ENCODE data around the gene BRDT. TPM values are rescaled to one million over a fixed set of nuclear protein-coding genes. Genes with fewer than 3 reads are reported as not detected.

The BRDT gene
- total RNA-seq, 3 donors from 2014 or later (not counting 1 experiment from before 2014, with no cell fraction given), result not detected

DNA sequence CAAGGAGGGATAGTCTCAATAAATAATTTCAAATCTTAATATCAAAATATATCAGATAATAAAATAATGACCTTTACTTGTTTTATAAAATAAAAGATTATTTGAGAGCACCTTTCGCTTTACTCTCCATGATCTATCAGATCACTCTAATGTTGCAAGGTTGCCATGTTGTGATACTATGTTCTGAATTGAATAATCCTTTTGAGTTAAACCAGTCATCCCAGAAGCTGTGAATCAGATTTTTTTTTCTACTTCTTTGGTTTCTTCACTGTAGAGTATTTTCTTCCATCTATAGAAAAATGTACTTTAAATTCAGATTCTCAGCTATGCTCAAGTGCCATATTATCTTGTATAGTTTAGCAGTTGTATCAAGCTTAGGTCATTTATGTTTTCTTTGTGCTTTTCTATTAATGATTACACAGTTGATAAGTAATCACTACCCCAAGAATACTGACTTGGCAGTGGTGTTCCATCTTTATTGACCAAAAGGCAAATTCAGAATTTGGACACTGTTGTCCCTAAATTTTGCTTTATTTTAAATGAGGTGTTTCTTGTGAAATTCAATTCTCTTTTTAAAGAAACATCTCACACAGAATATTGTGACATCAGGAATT is 32.9 kb downstream of the BRDT start:
- no peaks in the 10 kb centered on the region for H3K9me3 Mint-ChIP-seq
- H3K4me1 ChIP-seq (ENCODE audit: control insufficient read depth, insufficient read depth, low read length), result no peaks in the 10 kb centered on the region
- peaks cover 6 to 23% of the 10 kb centered on the region in 2 donors for H3K27me3 Mint-ChIP-seq (ENCODE audit: low read depth in 2 of 2)
- H3K9me3 ChIP-seq (ENCODE audit: control insufficient read depth, insufficient read depth, low read length), result no peaks in the 10 kb centered on the region
- H3K36me3 Mint-ChIP-seq, result no peaks in the 10 kb centered on the region
- H3K27me3 ChIP-seq (ENCODE audit: control insufficient read depth, insufficient read depth, low read length), result peaks cover 2% of the 10 kb centered on the region
- no peak overlapping the region for H3K4me3 Mint-ChIP-seq
- no peaks in the 10 kb centered on the region for H3K36me3 ChIP-seq (ENCODE audit: control insufficient read depth, insufficient read depth, low read length)
- no peaks in the 10 kb centered on the region for H3K4me1 Mint-ChIP-seq
- no CpG with 5 or more reads among the region's 1 CpG for WGBS (ENCODE audit: insufficient coverage)
- intact Hi-C loops (cut with micrococcal nuclease), result no loop called here
- no peak overlapping the region for H3K4me3 ChIP-seq (ENCODE audit: low read length)
- ATAC-seq (no peak), DNase-seq (no peak)
- TF ChIP-seq, protein P1, sequence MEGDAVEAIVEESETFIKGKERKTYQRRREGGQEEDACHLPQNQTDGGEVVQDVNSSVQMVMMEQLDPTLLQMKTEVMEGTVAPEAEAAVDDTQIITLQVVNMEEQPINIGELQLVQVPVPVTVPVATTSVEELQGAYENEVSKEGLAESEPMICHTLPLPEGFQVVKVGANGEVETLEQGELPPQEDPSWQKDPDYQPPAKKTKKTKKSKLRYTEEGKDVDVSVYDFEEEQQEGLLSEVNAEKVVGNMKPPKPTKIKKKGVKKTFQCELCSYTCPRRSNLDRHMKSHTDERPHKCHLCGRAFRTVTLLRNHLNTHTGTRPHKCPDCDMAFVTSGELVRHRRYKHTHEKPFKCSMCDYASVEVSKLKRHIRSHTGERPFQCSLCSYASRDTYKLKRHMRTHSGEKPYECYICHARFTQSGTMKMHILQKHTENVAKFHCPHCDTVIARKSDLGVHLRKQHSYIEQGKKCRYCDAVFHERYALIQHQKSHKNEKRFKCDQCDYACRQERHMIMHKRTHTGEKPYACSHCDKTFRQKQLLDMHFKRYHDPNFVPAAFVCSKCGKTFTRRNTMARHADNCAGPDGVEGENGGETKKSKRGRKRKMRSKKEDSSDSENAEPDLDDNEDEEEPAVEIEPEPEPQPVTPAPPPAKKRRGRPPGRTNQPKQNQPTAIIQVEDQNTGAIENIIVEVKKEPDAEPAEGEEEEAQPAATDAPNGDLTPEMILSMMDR (IDR thresholded peaks at IDR 0.05), result no peak
- no peak overlapping the region for H3K27ac ChIP-seq (ENCODE audit: low read length)
- H3K27ac Mint-ChIP-seq, result no peak overlapping the region

DNA sequence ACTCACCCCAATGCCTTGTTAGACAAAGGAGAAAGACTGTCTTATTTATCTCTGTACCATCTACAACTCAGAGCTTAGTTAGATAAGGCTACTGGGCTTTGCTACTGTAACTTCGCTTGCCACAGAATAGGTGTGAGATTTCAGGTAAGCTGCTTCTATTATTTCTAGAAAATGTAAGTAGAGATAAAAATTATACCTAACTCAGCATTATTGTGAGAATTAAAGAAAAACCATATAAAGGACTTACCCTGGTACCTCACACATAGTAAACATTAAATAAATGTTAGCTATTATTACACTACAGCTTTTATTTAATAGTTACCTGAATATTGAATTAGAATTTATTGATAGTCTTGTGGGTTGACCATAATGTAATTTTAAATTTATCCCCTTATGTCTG is 44.1 kb downstream of the BRDT start:
- intact Hi-C loops (cut with micrococcal nuclease), result no loop called here
- H3K4me1 ChIP-seq (ENCODE audit: control insufficient read depth, insufficient read depth, low read length), result no peaks in the 10 kb centered on the region
- no peaks in the 10 kb centered on the region for H3K4me1 Mint-ChIP-seq
- WGBS (ENCODE audit: insufficient coverage), result no CpG with 5 or more reads among the region's 1 CpG
- no peaks in the 10 kb centered on the region for H3K9me3 Mint-ChIP-seq
- ATAC-seq (no peak), DNase-seq (no peak)
- no peaks in the 10 kb centered on the region for H3K36me3 Mint-ChIP-seq
- H3K27ac Mint-ChIP-seq, result no peak overlapping the region
- H3K4me3 Mint-ChIP-seq, result no peak overlapping the region
- H3K27me3 Mint-ChIP-seq (ENCODE audit: low read depth in 2 of 2), result peaks cover 5 to 10% of the 10 kb centered on the region in 2 donors
- no peak overlapping the region for H3K27ac ChIP-seq (ENCODE audit: low read length)
- no peaks in the 10 kb centered on the region for H3K9me3 ChIP-seq (ENCODE audit: control insufficient read depth, insufficient read depth, low read length)
- no peaks in the 10 kb centered on the region for H3K36me3 ChIP-seq (ENCODE audit: control insufficient read depth, insufficient read depth, low read length)
- TF ChIP-seq, protein P1 (IDR thresholded peaks at IDR 0.05), result no peak
- no peak overlapping the region for H3K4me3 ChIP-seq (ENCODE audit: low read length)
- no peaks in the 10 kb centered on the region for H3K27me3 ChIP-seq (ENCODE audit: control insufficient read depth, insufficient read depth, low read length)

DNA sequence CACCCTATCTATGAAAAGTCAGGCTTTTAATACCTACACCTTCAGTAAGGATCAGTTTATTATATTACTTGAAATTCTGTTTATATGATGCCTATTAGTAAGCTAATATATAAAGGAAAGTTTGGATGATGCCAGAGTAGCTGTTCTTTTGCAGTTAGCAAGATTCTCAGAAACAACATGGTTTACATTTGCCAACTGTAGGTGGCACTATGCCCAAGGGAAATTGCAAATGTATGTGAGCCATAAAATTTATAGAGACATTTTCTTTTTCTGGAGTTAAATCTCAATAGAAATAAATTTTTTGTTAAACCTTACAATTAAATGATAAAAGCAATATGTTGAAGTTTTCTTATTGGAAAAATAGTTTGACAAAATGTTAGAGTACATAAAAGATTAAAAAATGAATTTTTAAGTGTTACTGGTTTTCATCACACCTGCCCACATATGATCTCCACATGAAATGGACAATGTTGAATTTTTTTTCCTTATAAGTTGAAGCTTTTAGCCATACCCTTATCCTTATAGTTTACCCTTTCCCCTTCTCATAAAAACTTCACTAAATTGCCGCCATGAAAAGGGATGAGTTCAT is 48.5 kb downstream of the BRDT start:
- Mint-ChIP-seq H3K9me3 (no peaks in the 10 kb centered on the region), H3K4me3 (no peak overlapping the region), H3K36me3 (no peaks in the 10 kb centered on the region), H3K4me1 (no peaks in the 10 kb centered on the region), H3K27ac (no peak overlapping the region), H3K27me3 (ENCODE audit: low read depth in 2 of 2) (peaks cover 5 to 10% of the 10 kb centered on the region in 2 donors)
- intact Hi-C loops (cut with micrococcal nuclease), result loop anchor here (1.0 to 2.0 kb wide), 6 partner anchors 294 to 821 kb away; partner anchors contain the start of genes GLMN and RPAP2
- 100% methylated on average over 1 of the region's 1 CpG for WGBS (ENCODE audit: insufficient coverage)
- H3K36me3 ChIP-seq (ENCODE audit: control insufficient read depth, insufficient read depth, low read length), result no peaks in the 10 kb centered on the region
- no peaks in the 10 kb centered on the region for H3K27me3 ChIP-seq (ENCODE audit: control insufficient read depth, insufficient read depth, low read length)
- DNase-seq (peak in 1 of 2 donors; percentile 83), ATAC-seq (peak; percentile 52 to 71 (median 60))
- TF ChIP-seq, protein P1 (IDR thresholded peaks at IDR 0.05), result peak; percentile 86
- no peaks in the 10 kb centered on the region for H3K9me3 ChIP-seq (ENCODE audit: control insufficient read depth, insufficient read depth, low read length)
- no peaks in the 10 kb centered on the region for H3K4me1 ChIP-seq (ENCODE audit: control insufficient read depth, insufficient read depth, low read length)
- no peak overlapping the region for H3K27ac ChIP-seq (ENCODE audit: low read length)
- H3K4me3 ChIP-seq (ENCODE audit: low read length), result no peak overlapping the region
